Bronchial smooth muscle cell (primary cell): ENCODE data around the gene OR4M2. TPM values are rescaled to one million over a fixed set of nuclear protein-coding genes. Genes with fewer than 3 reads are reported as not detected.

Experiments
- total RNA-seq: library from RNA; depleted of rRNA; stranded (reverse); fragments of >200 nt; gene quantifications from 2 replicates; pipeline ENCODE4 v1.2.1, GENCODE V29; 2014

The OR4M2 gene
- total RNA-seq, result not detected in 2 replicates

GRCh38 chr15:22080227-22080626 lies at the start of gene OR4M2:
OR4M2 (plus strand) TSS chr15:22080527; CDS start chr15:22080625, 98 bp downstream.

Other genes starting within 250 kb of the OR4M2 start
- not detected in 2 replicates for gene POTEB, start 202.8 kb upstream of the OR4M2 start, total RNA-seq